ENCODE measurements around the gene ZNF670.
"Not testable (repeated sequence)": the region's sequence is repeated elsewhere in the genome, so short reads cannot be mapped to it uniquely, and the experiment has no call there.

ZNF670 gene

GRCh38 chr1:247056071-247056470 is 22.5 kb downstream of the ZNF670 start:
- no peak for DNase-seq (ENCODE audit: low spot score)
- no peak for TF ChIP-seq CTCF (IDR thresholded peaks at IDR 0.05; ENCODE audit: borderline replicate concordance, control extremely low read depth, extremely low read depth, insufficient read depth, missing control alignments)
- in situ Hi-C loops (cut with MboI; ENCODE audit: low sequenced_read_pairs, unreplicated experiment): no loop called here

GRCh38 chr1:247054992-247055415 is 23.6 kb downstream of the ZNF670 start:
- no peak for TF ChIP-seq CTCF (IDR thresholded peaks at IDR 0.05; ENCODE audit: borderline replicate concordance, control extremely low read depth, extremely low read depth, insufficient read depth, missing control alignments)
- in situ Hi-C loops (cut with MboI; ENCODE audit: low sequenced_read_pairs, unreplicated experiment): no loop called here
- DNase-seq (ENCODE audit: low spot score): no peak

DNA sequence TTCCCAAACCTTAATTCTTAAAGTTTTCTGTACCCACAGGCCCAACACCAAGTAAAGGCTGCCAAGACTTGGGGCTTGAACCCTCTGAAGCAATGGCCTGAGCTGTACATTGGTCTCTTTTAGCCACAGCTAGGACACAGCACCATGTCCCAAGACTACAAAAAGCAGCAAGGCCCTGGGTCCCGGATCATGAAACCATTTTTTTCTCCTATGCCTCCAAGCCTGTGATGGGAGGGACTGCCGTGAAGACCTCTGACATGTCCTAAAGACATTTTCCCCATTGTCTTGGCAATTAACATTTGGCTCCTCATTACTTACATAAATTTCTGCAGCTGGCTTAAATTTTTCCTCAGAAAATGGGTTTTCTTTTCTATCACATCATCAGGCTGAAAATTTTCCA is 30.9 kb downstream of the ZNF670 start:
- TF ChIP-seq CTCF (IDR thresholded peaks at IDR 0.05; ENCODE audit: borderline replicate concordance, control extremely low read depth, extremely low read depth, insufficient read depth, missing control alignments): no peak
- DNase-seq (ENCODE audit: low spot score): no peak
- in situ Hi-C loops (cut with MboI; ENCODE audit: low sequenced_read_pairs, unreplicated experiment): no loop called here

GRCh38 chr1:247047260-247047659 is 31.4 kb downstream of the ZNF670 start:
- in situ Hi-C loops (cut with MboI; ENCODE audit: low sequenced_read_pairs, unreplicated experiment): no loop called here
- DNase-seq (ENCODE audit: low spot score): no peak
- no peak for TF ChIP-seq CTCF (IDR thresholded peaks at IDR 0.05; ENCODE audit: borderline replicate concordance, control extremely low read depth, extremely low read depth, insufficient read depth, missing control alignments)

DNA sequence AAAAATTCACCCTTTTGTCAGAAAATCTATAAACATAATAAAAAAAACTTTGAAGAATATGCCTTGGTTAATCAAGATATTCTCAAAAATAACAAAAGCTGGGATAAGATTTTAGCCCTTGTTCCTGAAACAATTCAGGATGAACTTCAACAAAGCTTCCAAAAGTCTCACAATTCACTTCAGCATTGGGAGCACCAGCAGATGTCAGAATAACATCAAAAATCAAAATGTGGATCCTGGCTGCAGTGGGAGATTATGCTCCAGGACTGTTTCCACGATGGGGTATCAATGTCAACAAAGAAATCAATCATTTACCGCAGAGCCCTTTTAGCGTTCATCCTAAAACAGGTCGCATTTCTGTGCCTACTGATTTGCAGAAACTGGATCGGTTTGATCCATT is 35.2 kb downstream of the ZNF670 start:
- no peak for TF ChIP-seq CTCF (IDR thresholded peaks at IDR 0.05; ENCODE audit: borderline replicate concordance, control extremely low read depth, extremely low read depth, insufficient read depth, missing control alignments)
- in situ Hi-C loops (cut with MboI; ENCODE audit: low sequenced_read_pairs, unreplicated experiment): no loop called here

GRCh38 chr1:247037511-247038320 is 40.9 kb downstream of the ZNF670 start:
- DNase-seq (ENCODE audit: low spot score): no peak
- no peak for TF ChIP-seq CTCF (IDR thresholded peaks at IDR 0.05; ENCODE audit: borderline replicate concordance, control extremely low read depth, extremely low read depth, insufficient read depth, missing control alignments)
- in situ Hi-C loops (cut with MboI; ENCODE audit: low sequenced_read_pairs, unreplicated experiment): no loop called here

More for the DNA sequence above, 35.2 kb downstream of the ZNF670 start:
- no peak for DNase-seq (ENCODE audit: low spot score)

- DNase-seq (ENCODE audit: low spot score); in situ Hi-C loops (cut with MboI; ENCODE audit: low sequenced_read_pairs, unreplicated experiment): not testable (repeated sequence)
Measured at GRCh38 chr1:247032306-247032705, 46.3 kb downstream of the ZNF670 start.
